Endodermal cell (in vitro differentiated cells): ENCODE data around the gene OOSP4A. TPM values are rescaled to one million over a fixed set of nuclear protein-coding genes. Genes with fewer than 3 reads are reported as not detected.

ENCODE experiments used
- DNase-seq: peaks from one replicate; pipeline ENCODE4 v3.0.0-alpha.2; 2017
- H3K27ac ChIP-seq: 2 replicates; pipeline ENCODE4 v1.5.1; 2013; ENCODE audit warnings: mild to moderate bottlenecking, low read depth, low read length, moderate library complexity
- H3K27me3 ChIP-seq: 2 replicates; pipeline ENCODE4 v1.6.1; 2013; ENCODE audit warnings: mild to moderate bottlenecking, low read length, moderate library complexity; ENCODE audit not compliant: insufficient read depth, control insufficient read depth, poor library complexity, severe bottlenecking
- H3K36me3 ChIP-seq: 2 replicates; pipeline ENCODE4 v1.7.0; 2013; ENCODE audit warnings: mild to moderate bottlenecking, low read length, moderate library complexity; ENCODE audit not compliant: control insufficient read depth, insufficient read depth
- H3K4me1 ChIP-seq: one replicate; pipeline ENCODE4 v1.7.0; 2013; ENCODE audit warnings: low read length; ENCODE audit not compliant: control insufficient read depth, insufficient read depth
- H3K4me3 ChIP-seq: 2 replicates; pipeline ENCODE4 v1.5.1; 2013; ENCODE audit warnings: mild to moderate bottlenecking, low read length, moderate library complexity
- H3K9ac ChIP-seq: 2 replicates; pipeline ENCODE4 v1.6.1; 2013; ENCODE audit warnings: mild to moderate bottlenecking, low read length, moderate library complexity; ENCODE audit not compliant: poor library complexity, severe bottlenecking; ENCODE audit errors: extremely low read depth
- H3K9me3 ChIP-seq: 2 replicates; pipeline ENCODE4 v1.6.1; 2013; ENCODE audit warnings: mild to moderate bottlenecking, low read length, moderate library complexity; ENCODE audit not compliant: control insufficient read depth
- H3K27ac Mint-ChIP-seq: 2 replicates; pipeline ENCODE4 v1.8.0; 2020; ENCODE audit warnings: mixed read lengths
- H3K27me3 Mint-ChIP-seq: 2 replicates; pipeline ENCODE4 v1.8.0; 2021; ENCODE audit warnings: mild to moderate bottlenecking, mixed read lengths; ENCODE audit not compliant: insufficient read depth
- H3K36me3 Mint-ChIP-seq: 2 replicates; pipeline ENCODE4 v1.8.0; 2020; ENCODE audit warnings: low read depth, mixed read lengths
- H3K4me1 Mint-ChIP-seq: 2 replicates; pipeline ENCODE4 v1.8.0; 2020; ENCODE audit warnings: mixed read lengths
- H3K4me3 Mint-ChIP-seq: 2 replicates; pipeline ENCODE4 v1.8.0; 2020; ENCODE audit warnings: mild to moderate bottlenecking, moderate library complexity, mixed read lengths
- H3K9me3 Mint-ChIP-seq: 2 replicates; pipeline ENCODE4 v1.8.0; 2020; ENCODE audit warnings: mild to moderate bottlenecking, mixed read lengths
- WGBS, 2 experiments: methylation state at CpG; one replicate each; pipeline versions ENCODE4 v1.1.5 to v1.1.7; 2013; ENCODE audit warnings: missing lambda C conversion rate in 2 of 2, mixed read lengths in 1 of 2; ENCODE audit not compliant: insufficient coverage in 1 of 2, insufficient read length in 1 of 2; 5-methylcytosine and 5-hydroxymethylcytosine counted together
- long read RNA-seq, 4 experiments: library from polyadenylated mRNA in 2 of 4; library from RNA in 1 of 4; library from capped mRNA in 1 of 4; stranded (forward) in 3 of 4; unstranded in 1 of 4; transcript quantifications; one replicate each; pipeline ENCODE4 v2.0.0, GENCODE V29; 2020 to 2021; ENCODE audit warnings: inconsistent platforms in 1 of 4
- polyA plus RNA-seq, 2 experiments: library from polyadenylated mRNA; stranded (reverse); fragments of 50-300 nt; gene quantifications; one replicate each; pipeline ENCODE4 v1.2.3, GENCODE V29; 2013
- total RNA-seq, 2 donors: library from RNA; stranded (reverse); fragmentation: NEBNext Ultra II Directional in 1 of 2; extraction: Animal tissue kit (Norgen Biotek cat#: 25700) in 1 of 2; gene quantifications; 2 replicates in 1 of 2; 3 replicates in 1 of 2; pipeline ENCODE4 v1.2.1, GENCODE V29; 2021
- TF ChIP-seq, protein P1 (sequence below): fragments of 200-600 bp; sonication (generic); conservative IDR thresholded peaks from 2 replicates; pipeline ENCODE4 v1.5.0; 2021; ENCODE audit warnings: antibody characterized with exemption, mild to moderate bottlenecking

OOSP4A gene
- not detected for total RNA-seq
- polyA plus RNA-seq (2013, experiment 1 of 2): not detected
- polyA plus RNA-seq (2013, experiment 2 of 2): not detected
- long read RNA-seq, experiment 1: 0 reads
- long read RNA-seq, experiment 2: 0 reads
- long read RNA-seq, experiment 3: 0 reads
- long read RNA-seq, experiment 4: 0 reads

DNA sequence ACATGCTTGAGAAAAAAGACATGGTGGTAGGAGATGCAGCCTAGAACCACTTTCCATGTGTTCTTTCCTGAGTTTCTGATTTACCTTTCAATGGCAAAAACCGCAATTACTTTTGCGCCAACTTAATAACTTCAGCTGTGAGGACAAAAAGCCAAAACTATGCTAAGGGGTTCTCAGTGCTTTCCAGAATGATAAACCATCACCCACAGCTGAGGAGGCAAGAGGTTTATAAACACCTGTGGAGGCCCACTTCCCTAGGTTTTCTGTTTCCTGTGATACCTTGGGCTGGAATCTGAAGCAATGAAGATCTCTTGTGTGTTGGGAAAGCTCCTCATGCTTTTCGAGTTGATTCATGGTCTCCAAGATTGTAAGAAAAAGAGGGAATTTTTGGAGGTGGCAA, at the start of gene OOSP4A:
TSS of gene OOSP4A (plus strand) at position 301 of the 400 bp plus-strand sequence. CDS start at position 301, 0 bp downstream.
- H3K4me3 ChIP-seq: no peak within 1 kb of the TSS
- no peaks in the 10 kb centered on the region for H3K36me3 ChIP-seq
- peaks cover 1% of the 10 kb centered on the region for H3K4me1 ChIP-seq
- Mint-ChIP-seq H3K36me3 (no peaks in the 10 kb centered on the region), H3K27me3 (no peaks in the 10 kb centered on the region), H3K27ac (no peak within 1 kb of the TSS), H3K4me1 (peaks cover 3% of the 10 kb centered on the region), H3K4me3 (no peak within 1 kb of the TSS), H3K9me3 (no peaks in the 10 kb centered on the region)
- TF ChIP-seq, protein P1, sequence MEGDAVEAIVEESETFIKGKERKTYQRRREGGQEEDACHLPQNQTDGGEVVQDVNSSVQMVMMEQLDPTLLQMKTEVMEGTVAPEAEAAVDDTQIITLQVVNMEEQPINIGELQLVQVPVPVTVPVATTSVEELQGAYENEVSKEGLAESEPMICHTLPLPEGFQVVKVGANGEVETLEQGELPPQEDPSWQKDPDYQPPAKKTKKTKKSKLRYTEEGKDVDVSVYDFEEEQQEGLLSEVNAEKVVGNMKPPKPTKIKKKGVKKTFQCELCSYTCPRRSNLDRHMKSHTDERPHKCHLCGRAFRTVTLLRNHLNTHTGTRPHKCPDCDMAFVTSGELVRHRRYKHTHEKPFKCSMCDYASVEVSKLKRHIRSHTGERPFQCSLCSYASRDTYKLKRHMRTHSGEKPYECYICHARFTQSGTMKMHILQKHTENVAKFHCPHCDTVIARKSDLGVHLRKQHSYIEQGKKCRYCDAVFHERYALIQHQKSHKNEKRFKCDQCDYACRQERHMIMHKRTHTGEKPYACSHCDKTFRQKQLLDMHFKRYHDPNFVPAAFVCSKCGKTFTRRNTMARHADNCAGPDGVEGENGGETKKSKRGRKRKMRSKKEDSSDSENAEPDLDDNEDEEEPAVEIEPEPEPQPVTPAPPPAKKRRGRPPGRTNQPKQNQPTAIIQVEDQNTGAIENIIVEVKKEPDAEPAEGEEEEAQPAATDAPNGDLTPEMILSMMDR: no peak
- WGBS, 2 experiments: 88 to 94% methylated on average over 3 of the region's 3 CpGs
- no peaks in the 10 kb centered on the region for H3K9me3 ChIP-seq
- no peak for DNase-seq
- no peaks in the 10 kb centered on the region for H3K27me3 ChIP-seq
- H3K27ac ChIP-seq: no peak within 1 kb of the TSS
- H3K9ac ChIP-seq: no peak within 1 kb of the TSS

- H3K36me3 ChIP-seq: no peaks in the 10 kb centered on the region
- no peak overlapping the region for H3K27ac ChIP-seq
- Mint-ChIP-seq H3K36me3 (peaks cover 5% of the 10 kb centered on the region), H3K4me1 (no peaks in the 10 kb centered on the region), H3K9me3 (peaks cover 39% of the 10 kb centered on the region), H3K27me3 (no peaks in the 10 kb centered on the region), H3K4me3 (no peak overlapping the region), H3K27ac (no peak overlapping the region)
- H3K9me3 ChIP-seq: peaks cover 17% of the 10 kb centered on the region
- 98 to 100% methylated on average over 1 to 2 of the region's 2 CpGs for WGBS, 2 experiments
- H3K4me3 ChIP-seq: no peak overlapping the region
- no peak for DNase-seq
- no peak overlapping the region for H3K9ac ChIP-seq
- H3K4me1 ChIP-seq: no peaks in the 10 kb centered on the region
- no peaks in the 10 kb centered on the region for H3K27me3 ChIP-seq
- TF ChIP-seq, protein P1: no peak
These were observed 45.4 kb upstream of the OOSP4A start for GRCh38 chr11:59918480-59918879.

DNA sequence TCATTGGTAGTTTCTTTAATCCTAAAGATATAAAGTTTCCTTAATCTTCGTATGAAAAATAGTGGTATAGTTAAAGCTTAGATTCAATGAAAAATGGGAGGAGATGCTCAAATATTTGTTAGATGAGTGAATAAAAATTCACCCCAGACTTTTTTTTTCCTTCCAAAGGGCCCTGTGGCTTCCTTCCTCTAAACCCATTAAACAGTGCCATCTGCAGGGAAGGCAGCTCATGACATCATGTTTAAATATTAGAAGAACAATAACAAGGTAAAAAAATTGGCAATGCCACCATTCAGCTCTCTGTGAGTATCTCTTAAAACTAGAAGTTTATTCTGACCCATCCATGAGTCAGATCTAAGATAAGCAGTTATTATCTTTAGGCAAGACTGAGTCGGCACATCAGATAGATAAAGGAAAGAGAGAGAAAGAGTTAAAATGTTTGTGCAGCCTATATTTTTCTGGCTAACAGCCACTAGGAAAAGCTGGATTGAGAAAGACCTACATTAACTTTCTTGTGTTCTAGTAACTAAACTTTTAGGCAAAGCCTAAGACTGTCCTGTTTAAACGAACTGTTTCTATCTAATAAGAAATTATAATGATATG, 44.7 kb upstream of the OOSP4A start:
- DNase-seq: peak; percentile 71
- no peaks in the 10 kb centered on the region for H3K27me3 ChIP-seq

More for the DNA sequence above, 44.7 kb upstream of the OOSP4A start:
- H3K36me3 Mint-ChIP-seq: peaks cover 8% of the 10 kb centered on the region
- Histone ChIP-seq H3K4me1 (no peaks in the 10 kb centered on the region), H3K9me3 (peaks cover 23% of the 10 kb centered on the region), H3K4me3 (no peak overlapping the region), H3K9ac (no peak overlapping the region), H3K27ac (no peak overlapping the region), H3K36me3 (no peaks in the 10 kb centered on the region)
- no peaks in the 10 kb centered on the region for H3K27me3 Mint-ChIP-seq
- 66 to 100% methylated on average over 1 to 2 of the region's 3 CpGs for WGBS, 2 experiments
- TF ChIP-seq, protein P1: peak; percentile 79
- no peak overlapping the region for H3K4me3 Mint-ChIP-seq
- peaks cover 45% of the 10 kb centered on the region for H3K9me3 Mint-ChIP-seq
- no peaks in the 10 kb centered on the region for H3K4me1 Mint-ChIP-seq
- no peak overlapping the region for H3K27ac Mint-ChIP-seq
